HG02763 (cell line): ENCODE measurements around the gene ZBTB16.

Source experiments
- ATAC-seq: cut with Tn5 transposase; IDR thresholded peaks from one replicate; pipeline ENCODE4 v1.9.1; 2021; ENCODE audit warnings: mild to moderate bottlenecking, moderate library complexity; ENCODE audit not compliant: unreplicated experiment

Gene ZBTB16

DNA sequence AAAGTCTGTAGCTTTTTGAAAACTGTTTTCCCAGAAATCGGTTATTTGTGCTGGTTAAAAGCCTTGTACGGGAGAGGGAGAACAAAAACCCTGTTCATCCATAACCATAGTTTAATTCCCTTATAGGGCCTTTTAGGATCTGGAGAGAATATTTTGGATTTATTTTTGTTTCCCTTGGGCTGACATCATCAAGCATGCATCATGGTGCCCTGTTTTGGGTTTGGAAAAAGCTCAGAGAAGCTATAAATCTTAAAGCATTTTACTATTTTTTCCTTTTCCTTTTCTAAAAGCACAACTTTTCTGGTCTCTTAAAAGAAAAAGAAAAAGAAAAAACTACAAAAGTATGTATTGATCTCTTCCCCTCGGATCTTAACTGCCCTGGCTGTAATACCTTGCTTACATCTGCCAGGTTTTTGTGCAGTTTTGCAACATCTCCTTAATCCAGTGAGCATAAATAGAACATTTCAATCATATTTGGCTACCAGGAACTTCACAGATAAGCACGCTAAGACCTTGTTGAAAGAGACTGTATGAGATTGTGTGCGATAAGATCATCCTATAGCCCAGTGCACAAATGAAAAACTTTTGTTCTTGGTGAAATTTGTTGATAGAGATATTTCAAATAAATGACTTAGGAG lies 88.0 kb downstream of the ZBTB16 start:
- ATAC-seq = no peak

DNA sequence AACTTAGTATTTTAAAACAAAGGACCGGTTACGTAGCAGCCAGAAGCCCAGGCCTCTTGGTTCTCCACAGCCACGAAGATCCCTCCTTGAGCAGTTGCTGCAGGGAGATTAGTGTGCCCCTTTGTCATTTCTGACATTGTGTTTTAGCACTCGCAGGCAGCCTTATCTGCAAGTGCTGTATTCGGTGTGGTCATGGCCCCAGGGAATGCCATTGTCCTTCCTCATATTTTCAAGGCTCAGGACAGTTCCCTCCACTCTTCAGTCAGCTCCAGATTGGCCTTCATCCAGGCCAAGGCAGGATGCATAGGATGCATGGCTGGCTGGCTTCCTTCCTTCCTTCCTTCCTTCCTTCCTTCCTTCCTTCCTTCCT lies 88.5 kb downstream of the ZBTB16 start:
- ATAC-seq = no peak

DNA sequence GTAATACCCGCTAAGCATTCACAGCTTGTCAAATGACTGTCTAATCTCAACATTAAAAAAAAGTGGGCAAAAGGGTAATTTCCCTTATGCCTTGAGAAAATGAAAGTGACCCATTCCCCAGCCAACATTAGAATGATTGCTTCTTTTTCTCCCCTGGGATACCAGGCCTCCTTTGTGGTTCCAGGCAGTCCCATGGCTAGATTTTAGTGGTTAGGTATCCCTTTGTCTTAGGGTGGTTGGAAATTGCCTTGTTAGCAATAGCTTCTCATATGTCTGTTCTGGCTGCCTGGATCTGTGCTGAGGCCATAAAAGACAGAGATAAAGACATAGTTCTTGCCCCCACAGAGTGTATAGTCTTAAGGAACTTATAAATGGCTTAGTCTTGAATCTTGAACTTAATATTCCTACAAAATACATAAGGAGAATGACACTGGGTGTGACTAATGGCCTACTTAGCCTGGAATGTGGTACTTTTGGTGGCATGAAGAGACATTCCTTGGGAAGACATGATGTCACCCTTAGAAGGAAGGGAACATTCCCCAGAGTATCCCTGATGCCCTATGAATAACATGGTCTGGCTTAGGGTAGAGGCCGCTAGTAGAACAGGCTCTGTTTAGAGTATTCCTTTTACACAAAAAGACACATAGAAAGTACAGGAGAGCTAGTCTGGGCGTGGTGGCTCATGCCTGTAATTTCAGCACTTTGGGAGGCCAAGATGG lies 90.3 kb downstream of the ZBTB16 start:
- no peak for ATAC-seq

DNA sequence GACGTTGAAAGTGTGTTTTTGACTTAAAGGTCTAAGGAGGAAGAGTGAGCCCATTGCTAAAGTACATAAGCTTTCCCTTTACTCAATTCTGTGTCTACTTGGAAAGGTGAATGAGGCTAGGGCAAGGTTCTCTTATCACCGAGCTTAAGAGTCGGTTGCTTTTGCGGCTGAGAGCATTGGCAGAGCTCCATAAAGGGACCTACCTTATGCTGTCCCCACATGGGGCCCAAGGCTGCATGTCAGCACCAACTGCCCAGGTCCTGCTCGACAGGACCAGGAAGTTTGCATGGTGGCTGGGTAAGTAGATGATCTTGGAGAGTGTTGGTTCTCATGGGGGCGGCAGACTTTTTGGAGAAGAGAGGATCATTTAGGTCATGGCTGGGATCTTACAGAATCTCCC lies 91.2 kb downstream of the ZBTB16 start:
- ATAC-seq = no peak

DNA sequence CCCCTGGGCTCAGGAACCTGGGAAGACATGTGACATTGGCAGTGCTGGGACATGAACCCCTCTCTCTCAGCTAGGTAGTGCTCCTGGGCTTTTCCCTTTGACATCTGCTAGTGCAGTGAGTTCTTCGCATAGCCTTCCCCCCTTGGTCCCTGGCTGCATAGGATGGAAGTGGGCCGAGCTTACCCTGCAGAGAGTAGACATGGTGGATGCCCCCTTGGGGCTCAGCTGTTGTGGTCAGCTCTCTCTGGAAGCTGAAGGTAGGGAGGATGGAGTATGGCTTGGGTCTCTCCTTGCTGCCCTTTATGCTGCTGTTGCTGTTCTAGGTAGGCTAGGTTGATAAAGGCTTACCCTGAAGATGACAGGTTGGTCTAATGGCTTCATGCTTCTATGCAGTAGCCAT lies 92.1 kb downstream of the ZBTB16 start:
- ATAC-seq = no peak

DNA sequence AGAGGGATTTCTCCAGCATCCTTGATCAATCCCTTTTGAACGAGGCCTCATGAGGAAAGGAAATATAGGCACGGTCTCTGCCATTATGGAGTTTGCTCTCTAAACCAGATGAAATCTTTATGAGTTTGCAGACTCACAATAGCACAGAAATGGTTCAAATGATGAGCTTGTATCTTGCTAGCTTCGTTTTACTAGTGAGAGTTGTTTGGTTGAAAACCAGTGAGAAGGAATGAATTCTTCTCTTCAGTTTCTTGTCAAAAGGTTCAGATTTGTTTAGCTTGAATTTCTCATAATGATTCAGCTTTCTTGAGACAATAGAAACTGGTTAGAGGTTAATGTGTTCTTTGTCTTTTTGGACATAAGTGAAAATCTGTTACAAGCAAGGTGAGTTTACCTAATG lies 92.7 kb downstream of the ZBTB16 start:
- no peak for ATAC-seq

DNA sequence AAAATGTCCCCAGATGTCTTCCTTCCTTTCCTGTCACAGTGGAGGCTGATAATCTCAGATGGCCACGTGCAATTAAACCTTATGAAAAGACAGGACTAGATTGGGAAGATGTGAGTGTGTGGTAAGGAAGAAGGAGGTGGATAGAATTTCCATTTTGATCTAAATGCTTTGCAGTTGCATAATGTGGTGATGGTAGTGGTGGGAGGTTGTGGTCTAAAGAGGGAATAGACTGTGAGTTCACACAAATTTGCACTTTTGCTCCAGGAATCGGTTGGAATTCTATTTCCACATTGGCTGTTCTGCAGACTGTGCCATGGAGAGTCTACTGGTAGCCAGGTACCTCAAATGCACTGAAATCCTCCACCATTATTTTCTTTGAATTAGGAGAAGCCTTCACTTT lies 93.3 kb downstream of the ZBTB16 start:
- ATAC-seq = no peak

DNA sequence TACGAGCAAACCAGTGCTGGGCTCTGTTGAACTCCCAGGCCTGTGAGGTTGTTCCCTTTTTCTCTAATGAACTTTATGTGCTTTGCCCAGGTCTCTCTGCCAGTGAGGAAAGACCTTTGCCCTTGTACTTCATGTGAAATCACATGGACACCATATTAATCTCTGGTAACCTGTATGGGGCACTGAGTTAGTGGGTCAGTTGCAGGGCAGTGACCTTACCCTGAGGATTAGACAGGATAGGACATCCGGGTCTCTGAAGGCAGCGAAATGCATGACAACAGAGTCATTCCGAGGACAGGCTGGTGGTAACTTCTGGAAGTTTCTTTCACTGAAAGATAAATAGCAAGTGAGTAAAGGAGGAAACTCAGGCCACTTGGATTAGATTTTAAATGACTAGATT lies 93.7 kb downstream of the ZBTB16 start:
- no peak for ATAC-seq

DNA sequence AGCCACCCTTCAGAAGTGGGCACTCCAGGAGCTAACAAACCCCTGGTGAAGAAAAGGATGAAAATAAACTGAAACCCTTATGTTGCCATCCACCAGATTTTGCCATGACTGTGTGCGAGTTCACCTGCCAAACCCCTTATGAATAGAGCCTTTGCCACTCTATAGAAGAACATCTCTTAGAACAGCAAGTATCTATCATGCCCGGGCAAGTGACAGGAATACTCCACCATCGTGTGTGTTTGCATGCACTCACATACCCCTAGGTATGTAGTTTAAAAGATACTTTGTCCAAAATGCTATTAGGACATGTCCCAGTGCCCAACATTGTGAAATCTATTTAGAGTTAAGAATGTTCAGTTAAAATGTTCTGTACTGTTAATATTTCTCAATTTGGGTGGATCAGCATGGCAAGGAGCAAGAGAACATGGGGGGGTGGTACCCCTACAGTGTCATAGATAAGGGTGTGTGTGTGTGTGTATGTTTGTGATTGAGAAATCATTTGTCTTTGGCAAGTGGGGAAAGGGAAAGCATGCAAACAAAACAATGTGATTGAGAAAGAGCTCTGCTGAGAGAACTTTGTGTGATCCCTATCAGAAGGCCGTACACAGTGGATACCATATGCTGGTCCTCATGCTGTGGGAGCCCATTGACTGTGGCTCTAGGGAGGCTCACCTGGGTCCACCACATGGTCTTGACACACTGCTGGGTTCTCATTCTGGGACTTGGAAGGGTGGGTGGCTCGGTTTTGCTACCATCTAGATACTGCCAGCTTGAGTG lies 94.9 kb downstream of the ZBTB16 start:
- no peak for ATAC-seq

DNA sequence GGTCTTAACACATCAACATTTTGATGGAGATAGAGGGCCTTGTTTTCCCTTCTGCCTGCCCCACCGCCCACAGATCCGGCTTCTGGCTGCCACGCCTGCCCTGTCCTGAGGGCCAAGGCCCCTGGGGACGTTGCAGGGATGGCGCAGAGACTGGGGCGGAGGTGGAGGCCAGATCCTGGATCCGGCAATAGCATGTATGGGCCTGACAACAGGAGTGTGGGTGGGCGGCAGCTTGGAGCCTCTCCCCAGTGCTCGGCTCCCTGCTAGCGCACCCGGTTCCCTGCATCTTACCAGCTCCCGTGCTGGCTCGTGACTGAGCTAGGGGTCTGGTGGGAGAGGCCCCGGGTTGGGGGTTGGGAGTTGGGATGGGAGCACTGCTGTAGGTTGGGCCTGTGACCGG lies 95.6 kb downstream of the ZBTB16 start:
- ATAC-seq = no peak

DNA sequence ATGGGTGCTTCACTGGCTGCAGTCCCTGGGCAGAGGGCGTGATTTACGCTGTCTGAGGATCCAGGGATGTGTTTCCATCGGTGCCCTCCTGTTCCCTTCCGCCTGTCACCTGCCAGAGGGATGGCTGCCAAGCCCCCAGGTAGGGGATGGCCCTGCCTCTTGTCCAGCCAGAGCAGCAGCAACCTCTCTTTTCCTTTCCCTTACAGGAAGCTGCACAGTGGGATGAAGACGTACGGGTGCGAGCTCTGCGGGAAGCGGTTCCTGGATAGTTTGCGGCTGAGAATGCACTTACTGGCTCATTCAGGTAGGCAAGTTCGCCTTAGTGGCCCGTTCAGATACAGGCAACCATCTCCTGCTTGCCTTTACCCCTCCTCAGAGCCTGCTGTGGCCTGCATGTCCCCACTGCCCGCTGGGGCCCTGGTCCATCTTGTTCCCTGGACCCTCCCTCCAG lies 96.6 kb downstream of the ZBTB16 start:
- no peak for ATAC-seq

DNA sequence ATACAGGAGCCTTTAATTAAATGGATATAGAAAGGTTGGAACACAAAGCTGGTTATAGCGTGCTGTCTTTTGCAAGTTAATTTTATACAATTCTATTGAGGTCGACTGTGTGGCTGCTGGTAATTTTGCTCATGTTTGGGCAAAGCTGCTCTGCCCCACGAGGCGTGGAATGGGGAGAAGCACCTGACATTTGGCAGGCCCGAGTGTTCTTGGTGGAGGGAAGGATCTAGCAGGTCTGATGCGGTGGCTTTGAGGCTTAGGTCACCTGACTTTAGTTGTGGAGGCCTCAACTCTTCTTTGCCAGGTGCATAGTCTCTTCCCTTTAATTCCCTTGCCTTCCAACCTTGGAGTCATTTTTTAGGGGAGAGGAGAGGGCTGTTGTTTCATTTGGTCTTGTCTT lies 97.3 kb downstream of the ZBTB16 start:
- no peak for ATAC-seq

DNA sequence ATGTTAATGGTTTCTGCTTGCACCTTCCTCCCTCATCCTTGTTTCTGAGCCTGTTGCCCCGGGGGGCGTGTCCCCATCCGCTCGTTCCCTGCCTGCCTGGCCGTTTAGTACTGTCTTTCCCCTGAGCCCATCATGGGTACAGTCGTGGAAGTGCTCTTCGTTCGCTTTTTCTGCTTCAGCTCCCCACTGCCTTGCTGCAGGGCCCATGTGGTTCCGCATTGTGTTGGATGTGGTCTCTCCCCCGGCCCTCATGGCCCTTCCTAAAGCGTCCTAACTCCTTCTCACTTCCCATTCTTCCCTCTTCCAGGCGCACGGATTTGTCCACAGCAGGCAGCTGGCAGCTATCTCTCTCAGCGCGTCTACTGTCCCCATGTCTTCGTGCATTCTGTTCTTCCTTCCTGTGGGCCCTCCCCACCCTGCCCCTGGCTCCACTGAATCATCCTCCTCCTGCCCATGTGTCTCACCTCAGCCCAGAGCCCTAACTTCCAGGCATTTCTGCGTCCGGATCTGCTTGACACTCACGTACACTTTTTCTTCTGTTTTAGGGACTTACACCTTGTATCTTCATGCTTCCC lies 98.1 kb downstream of the ZBTB16 start:
- no peak for ATAC-seq

DNA sequence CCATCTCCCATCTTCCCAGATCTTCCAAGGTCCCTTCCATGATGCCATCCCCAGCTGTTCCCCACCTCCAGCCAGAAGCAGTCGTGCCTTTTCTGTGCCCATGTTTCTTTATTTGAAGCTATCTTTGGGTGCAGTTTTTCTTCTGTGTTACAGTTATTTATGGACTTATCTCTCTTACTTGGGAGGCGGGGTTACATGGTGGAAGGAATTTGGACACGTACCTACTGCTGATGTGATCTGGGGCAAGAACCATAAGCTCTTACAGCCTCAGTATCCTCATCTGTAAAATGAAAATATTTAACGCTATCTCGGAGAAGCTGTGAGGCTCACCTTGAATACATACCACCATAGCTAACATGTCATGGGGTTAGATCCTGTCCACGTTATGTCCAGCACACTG lies 98.9 kb downstream of the ZBTB16 start:
- ATAC-seq = no peak

DNA sequence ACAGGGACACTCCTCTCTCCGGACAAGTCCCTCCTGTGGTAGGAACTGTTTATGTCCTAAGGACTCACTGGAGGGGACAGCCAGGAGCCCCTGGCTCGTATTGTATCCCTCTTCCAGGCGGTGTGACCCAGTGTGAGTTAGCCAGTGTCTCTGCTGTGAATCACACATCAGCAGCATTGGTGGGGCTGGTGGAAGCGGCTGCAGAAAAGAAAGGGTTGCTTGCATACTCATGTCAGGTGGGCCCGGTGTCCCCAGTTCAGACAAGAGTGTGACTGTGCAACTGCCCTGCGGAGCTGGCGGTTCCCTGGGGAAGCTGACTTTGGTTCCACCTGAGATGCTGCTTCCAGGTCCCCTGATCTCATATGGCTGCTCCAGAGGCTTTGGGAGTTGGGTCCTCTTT lies 99.4 kb downstream of the ZBTB16 start:
- no peak for ATAC-seq

DNA sequence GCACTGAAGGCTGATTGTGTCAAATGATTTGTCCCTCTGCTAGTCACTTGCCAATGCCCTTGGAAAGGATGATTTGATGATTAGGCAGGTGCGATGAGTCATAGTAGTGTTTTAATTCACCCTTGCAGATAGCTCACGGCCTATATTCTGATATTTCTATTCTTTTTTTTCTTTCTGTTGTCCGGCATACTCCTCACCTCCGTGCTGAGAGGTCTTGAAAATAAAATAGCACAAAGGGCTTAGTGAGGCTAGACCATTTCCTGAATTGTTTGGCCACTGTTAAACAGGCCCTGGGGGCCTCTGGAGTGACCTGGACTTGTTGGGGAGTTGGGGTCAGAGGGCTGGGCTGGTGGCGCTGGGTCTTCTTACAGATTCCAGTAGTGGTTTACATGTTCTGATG lies 99.8 kb downstream of the ZBTB16 start:
- ATAC-seq = no peak

DNA sequence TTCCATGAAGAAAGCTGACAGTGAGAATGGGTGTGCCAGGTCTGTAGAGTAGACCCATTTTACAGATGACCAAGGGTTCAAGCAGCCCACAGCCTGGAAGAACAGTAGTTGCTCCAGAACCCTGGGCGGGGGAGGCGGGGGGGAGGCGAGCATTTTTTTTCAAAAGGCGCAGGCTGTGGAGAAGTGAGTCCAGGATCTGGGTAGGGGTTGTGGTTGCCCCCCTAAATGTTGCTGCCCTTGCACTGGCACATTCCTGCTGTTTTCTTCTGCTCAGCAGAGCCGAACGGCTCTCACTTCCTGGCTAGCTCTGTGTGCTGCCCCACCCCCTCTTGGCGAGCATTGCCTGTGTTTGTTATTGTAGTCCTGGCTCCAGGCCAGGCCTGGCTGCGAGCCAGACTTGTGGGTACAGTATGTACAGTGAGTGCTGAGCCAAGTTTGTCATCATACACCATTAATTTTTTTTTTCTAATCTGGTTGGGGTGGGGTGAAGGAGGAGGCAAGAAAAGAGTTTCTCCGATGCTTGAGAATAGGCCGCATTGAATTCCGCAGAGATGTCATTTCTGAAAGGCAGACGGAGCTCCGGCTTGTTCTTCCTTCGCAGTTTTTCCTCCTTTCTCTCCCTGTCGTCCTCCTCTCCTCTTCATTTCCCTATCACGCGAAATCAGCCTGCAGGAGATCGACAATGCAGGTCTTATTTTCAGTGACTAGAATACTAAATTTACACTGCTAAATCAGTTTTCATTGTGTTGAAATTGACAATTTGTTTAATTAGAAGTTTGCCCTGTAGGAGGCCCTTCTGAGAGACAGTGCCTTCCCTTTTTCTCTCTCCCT lies 100.5 kb downstream of the ZBTB16 start:
- peak; percentile 71 for ATAC-seq

DNA sequence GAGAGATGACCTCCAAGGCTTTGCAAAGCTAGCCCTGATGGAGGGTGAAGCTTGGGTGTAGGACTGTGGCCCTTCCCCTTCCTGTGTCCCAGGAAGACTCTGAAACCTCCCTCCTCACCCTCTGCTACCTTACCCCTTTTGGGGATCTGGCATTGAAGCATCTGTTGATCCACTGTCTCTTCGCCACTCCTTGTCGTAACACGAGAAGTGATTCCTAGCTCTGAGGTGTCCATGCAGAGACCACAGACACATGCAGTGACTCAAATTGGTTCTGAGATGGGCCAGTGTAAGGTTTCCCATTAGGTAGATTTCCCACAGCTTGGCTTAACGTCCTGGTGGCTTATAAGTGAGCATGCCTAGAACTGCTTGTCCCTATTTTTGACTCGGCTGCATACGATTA lies 101.4 kb downstream of the ZBTB16 start:
- no peak for ATAC-seq

DNA sequence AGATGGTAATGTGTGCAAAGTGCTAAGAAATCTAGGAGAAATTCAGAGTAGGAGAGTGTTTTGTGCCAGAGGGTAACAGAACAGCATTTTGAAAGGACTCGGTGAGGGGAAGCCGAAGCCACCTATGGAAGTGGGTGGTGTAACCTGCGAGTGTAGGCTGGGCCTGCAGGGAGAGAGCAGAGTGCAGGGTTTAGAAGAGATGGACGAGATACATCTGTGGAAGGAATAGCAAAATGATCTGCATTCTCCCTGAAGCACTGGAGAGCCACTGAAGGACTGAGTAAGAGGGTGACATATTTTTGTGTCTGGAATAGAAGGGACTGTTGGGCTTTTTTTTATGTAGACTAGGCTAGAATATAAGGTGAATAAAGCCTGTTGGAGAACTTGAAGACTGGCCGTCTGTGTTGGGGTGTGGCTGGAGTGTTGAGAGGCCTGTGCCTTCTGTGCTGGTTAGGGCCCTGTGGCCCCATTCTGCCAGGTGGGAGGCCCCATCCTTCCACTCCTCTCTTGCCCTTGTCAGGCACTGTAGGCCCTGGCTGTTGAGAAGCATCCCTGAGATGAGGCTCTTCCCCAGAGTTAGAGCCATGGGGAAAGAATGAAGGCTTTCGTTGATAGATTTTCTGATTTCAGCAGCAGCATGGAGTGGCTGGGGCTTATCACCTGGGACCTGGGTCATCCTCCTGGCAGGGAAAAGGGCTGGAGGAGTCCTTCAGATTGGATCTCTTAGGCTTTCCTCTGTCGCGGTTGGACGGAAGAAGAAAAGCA lies 102.2 kb downstream of the ZBTB16 start:
- no peak for ATAC-seq

DNA sequence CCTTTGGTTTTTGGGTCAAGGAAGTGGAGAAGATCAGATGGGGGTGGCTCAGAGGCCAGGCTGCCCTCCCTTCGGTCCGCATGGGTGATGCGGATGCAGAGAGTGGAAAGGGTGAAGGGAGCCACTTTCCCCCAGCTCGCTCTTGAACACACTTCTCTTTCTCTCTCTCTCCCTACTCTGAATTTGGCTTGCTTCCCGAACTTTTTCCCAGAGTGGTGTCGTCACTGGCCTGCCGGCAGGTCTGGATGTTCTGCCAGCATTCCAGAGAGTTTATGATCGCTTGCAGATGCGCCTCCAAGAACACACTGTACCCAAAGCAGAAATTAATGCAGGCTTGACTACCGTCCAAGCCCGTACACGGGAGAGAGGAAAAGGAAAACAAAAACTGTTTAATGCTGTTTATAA lies 103.2 kb downstream of the ZBTB16 start:
- ATAC-seq = no peak
